HepG2 (cell line): ENCODE measurements around the gene MESD. TPM values are rescaled to one million over a fixed set of nuclear protein-coding genes. Genes with fewer than 3 reads are reported as not detected.

Experiments
- ATAC-seq: fragments of 200-7000 bp; cut with Tn5 transposase; 3 replicates; pipeline ENCODE4 v1.9.1; 2020; ENCODE audit warnings: mild to moderate bottlenecking, moderate library complexity
- BruUV-seq: library from RNA; stranded (reverse); fragments of 400-500 nt; replicated peaks from 2 replicates; lab custom pipeline; 2021; lab: Mats Ljungman, UMichigan
- CTCF ChIA-PET: fragments of 300-600 bp; formaldehyde crosslinking; extraction: SDS; loops from one replicate; lab custom pipeline; 2021; ENCODE audit warnings: low total read pairs, inconsistent platforms, low intra/inter-chr PET ratio; lab: Yijun Ruan, JAX
- POLR2A ChIA-PET: fragments of 350-600 bp; sonication (Branson Sonifier 250); formaldehyde crosslinking; loops from one replicate; lab custom pipeline; 2020; ENCODE audit warnings: antibody characterized with exemption, inconsistent platforms; lab: Yijun Ruan, JAX
- DNase-seq: peaks from one replicate; pipeline ENCODE4 v3.0.0-alpha.2; 2015; ENCODE audit warnings: low spot score
- FAIRE-seq: peaks from 3 replicates; lab custom pipeline; 2011; peaks lifted over from hg19 to GRCh38; lab: Jason Lieb, UNC
- H2AFZ ChIP-seq: one replicate; pipeline ENCODE4 v1.6.1; 2011; ENCODE audit warnings: low read length, inconsistent platforms
- H3K27ac ChIP-seq: fragments of 300-600 bp; 3 replicates; pipeline ENCODE4 v1.8.0; 2011; ENCODE audit warnings: mixed run types, mild to moderate bottlenecking, mixed read lengths, low read length, inconsistent platforms; ENCODE audit not compliant: insufficient read depth; ENCODE audit errors: extremely low read length
- H3K27me3 ChIP-seq, 2 experiments: fragments of 200-600 bp in 1 of 2; 2 replicates in 1 of 2; 3 replicates in 1 of 2; pipeline versions ENCODE4 v1.6.0 to v1.8.0; 2011; ENCODE audit warnings: low read length in 2 of 2, mild to moderate bottlenecking in 2 of 2, moderate library complexity in 2 of 2, inconsistent platforms in 1 of 2; ENCODE audit not compliant: insufficient read depth in 2 of 2, control insufficient read depth in 1 of 2
- H3K36me3 ChIP-seq, 2 experiments: fragments of 200-600 bp in 1 of 2; replicated peaks in 1 of 2; 2 replicates in 1 of 2; 3 replicates in 1 of 2; pipeline versions ENCODE4 v1.5.1 to v1.8.0; 2011; ENCODE audit warnings: low read length in 2 of 2, inconsistent platforms in 1 of 2; ENCODE audit not compliant: insufficient read depth in 2 of 2, control insufficient read depth in 1 of 2
- H3K4me1 ChIP-seq: 2 replicates; pipeline ENCODE4 v1.5.1; 2012; ENCODE audit warnings: low read length, inconsistent platforms; ENCODE audit not compliant: insufficient read depth
- H3K4me2 ChIP-seq: 2 replicates; pipeline ENCODE4 v1.6.0; 2011; ENCODE audit warnings: low read depth, low read length, inconsistent platforms
- H3K4me3 ChIP-seq, 3 experiments: fragments of 200-600 bp in 1 of 3; sonication (generic), shearing (Covaris generic) in 1 of 3; replicated peaks in 1 of 3; 2 replicates each; pipeline ENCODE4 v1.5.1; 2011 to 2016; ENCODE audit warnings: low read length in 3 of 3, inconsistent platforms in 2 of 3, low read depth in 2 of 3, mild to moderate bottlenecking in 2 of 3, control low read depth in 1 of 3, mixed read lengths in 1 of 3; ENCODE audit not compliant: insufficient read depth in 1 of 3
- H3K79me2 ChIP-seq: one replicate; pipeline ENCODE4 v1.6.1; 2011; ENCODE audit warnings: low read length, inconsistent platforms; ENCODE audit not compliant: insufficient read depth
- H3K9ac ChIP-seq: 2 replicates; pipeline ENCODE4 v1.6.0; 2011; ENCODE audit warnings: mild to moderate bottlenecking, low read depth, low read length, inconsistent platforms; ENCODE audit not compliant: insufficient read depth
- H3K9me3 ChIP-seq: 2 replicates; pipeline ENCODE4 v1.5.1; 2012; ENCODE audit warnings: mild to moderate bottlenecking, low read length
- H4K20me1 ChIP-seq: 2 replicates; pipeline ENCODE4 v1.6.0; 2011; ENCODE audit warnings: inconsistent platforms, mild to moderate bottlenecking, low read length, moderate library complexity; ENCODE audit not compliant: insufficient read depth
- EEA1 ChIP-seq: sonication (generic); formaldehyde crosslinking; IDR thresholded peaks from 2 replicates; pipeline ENCODE4 v1.5.1; 2020; ENCODE audit warnings: mild to moderate bottlenecking, missing genetic modification reagents, borderline replicate concordance
- FOXA3 ChIP-seq: IDR thresholded peaks from 2 replicates; pipeline ENCODE4 v1.6.1; 2016; ENCODE audit warnings: missing genetic modification reagents, missing compliant biosample characterization
- MED8 ChIP-seq: sonication (generic); formaldehyde crosslinking; IDR thresholded peaks from 2 replicates; pipeline ENCODE4 v1.8.1; 2023; ENCODE audit warnings: mild to moderate bottlenecking, missing genetic modification reagents; ENCODE audit not compliant: insufficient replicate concordance
- ONECUT2 ChIP-seq: sonication (generic); formaldehyde crosslinking; IDR thresholded peaks from 2 replicates; pipeline ENCODE4 v1.4.0; 2020; ENCODE audit warnings: missing genetic modification reagents
- RARG ChIP-seq: sonication (generic); formaldehyde crosslinking; IDR thresholded peaks from 2 replicates; pipeline ENCODE4 v1.4.0; 2020; ENCODE audit warnings: low read depth, mild to moderate bottlenecking, missing genetic modification reagents
- TARDBP ChIP-seq: sonication (generic); formaldehyde crosslinking; IDR thresholded peaks from 2 replicates; pipeline ENCODE4 v1.8.0; 2022; ENCODE audit warnings: mild to moderate bottlenecking, missing genetic modification reagents
- ZFP90 ChIP-seq: sonication (generic); formaldehyde crosslinking; IDR thresholded peaks from 2 replicates; pipeline ENCODE4 v1.8.0; 2022; ENCODE audit warnings: missing genetic modification reagents, mild to moderate bottlenecking, inconsistent platforms, borderline replicate concordance
- ZNF121 ChIP-seq: sonication (generic); formaldehyde crosslinking; IDR thresholded peaks from 2 replicates; pipeline ENCODE4 v1.5.0; 2020; ENCODE audit warnings: mild to moderate bottlenecking, missing genetic modification reagents
- ZNF577 ChIP-seq: sonication (generic); formaldehyde crosslinking; IDR thresholded peaks from 2 replicates; pipeline ENCODE4 v1.4.0; 2020; ENCODE audit warnings: mild to moderate bottlenecking, low read depth, missing genetic modification reagents, borderline replicate concordance
- ZNF674 ChIP-seq: sonication (generic); formaldehyde crosslinking; IDR thresholded peaks from 2 replicates; pipeline ENCODE4 v1.5.0; 2020; ENCODE audit warnings: low read depth, mild to moderate bottlenecking, missing genetic modification reagents
- ZNF720 ChIP-seq: sonication (generic); formaldehyde crosslinking; IDR thresholded peaks from 2 replicates; pipeline ENCODE4 v1.4.0; 2020; ENCODE audit warnings: missing genetic modification reagents
- ZNF768 ChIP-seq: sonication (generic); formaldehyde crosslinking; IDR thresholded peaks from 2 replicates; pipeline ENCODE4 v1.4.0; 2020; ENCODE audit warnings: missing genetic modification reagents
- ZSCAN9 ChIP-seq: IDR thresholded peaks from 2 replicates; pipeline ENCODE4 v1.6.1; 2016; ENCODE audit warnings: borderline replicate concordance
- WGBS: methylation state at CpG from one replicate; pipeline ENCODE4 v1.1.6; 2017; ENCODE audit warnings: low lambda C conversion rate; 5-methylcytosine and 5-hydroxymethylcytosine counted together
- in situ Hi-C: cut with HindIII; loops from 2 replicates; pipeline ENCODE4 v1.10.0; 2017; ENCODE audit warnings: low pct_unique_long_range_greater_than_20kb; ENCODE audit not compliant: extremely low pct_ligation_motif_present
- intact Hi-C: fragments of 100-400 bp; cut with micrococcal nuclease; formaldehyde crosslinking; loops from one replicate; pipeline ENCODE4 v1.10.0; 2022; ENCODE audit not compliant: unreplicated experiment
- polyA plus RNA-seq, 8 experiments: library from polyadenylated mRNA; depleted of rRNA in 3 of 8; stranded (reverse) in 7 of 8; unstranded in 1 of 8; fragments of >200 nt; fragmentation: Illumina TruSeq in 4 of 8; extraction: Trizol in 4 of 8; gene quantifications; 2 replicates each; pipeline versions ENCODE4 v1.2.1 to v1.2.3, GENCODE V29; 2011 to 2016; ENCODE audit warnings: low read depth in 4 of 8, missing spikeins in 1 of 8, mixed read lengths in 1 of 8; ENCODE audit not compliant: insufficient read depth in 1 of 8
- total RNA-seq, 5 experiments: library from RNA; depleted of rRNA; stranded (reverse); fragments of >200 nt; fragmentation: Illumina TruSeq; extraction: Trizol; gene quantifications; 2 replicates each; pipeline ENCODE4 v1.2.3, GENCODE V29; 2016; ENCODE audit warnings: low read depth in 1 of 5
- TF ChIP-seq, protein P1 (sequence below): sonication (generic); formaldehyde crosslinking; IDR thresholded peaks from 2 replicates; pipeline ENCODE4 v1.4.0; 2020; ENCODE audit warnings: missing genetic modification reagents, mild to moderate bottlenecking, borderline replicate concordance

Gene MESD
- total and polyA plus RNA-seq, 2 of the 13 experiments (the other 11 are each of a cell fraction or from before 2014, with no cell fraction given) = 18.0 to 46.2 TPM

DNA sequence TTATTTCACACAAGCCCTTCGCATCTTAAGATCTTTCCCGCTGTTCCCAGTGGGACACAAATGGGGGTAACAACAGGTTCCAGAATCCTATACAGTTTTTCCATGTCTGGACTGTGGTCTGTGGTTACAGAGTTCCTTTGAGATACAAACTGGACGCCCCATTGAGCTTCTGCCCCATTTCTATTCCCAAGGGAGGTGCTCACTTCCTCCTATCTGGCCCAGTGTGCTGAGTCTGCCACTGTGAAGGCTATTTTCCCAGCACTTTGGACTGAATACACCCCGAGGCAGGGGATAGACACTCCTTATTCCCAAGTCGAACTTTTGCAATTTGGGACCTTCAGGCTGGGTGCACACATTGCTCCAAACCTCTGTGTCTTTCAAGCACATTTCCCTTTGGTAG lies 44.0 kb downstream of the MESD start:
- H3K27ac ChIP-seq = no peak overlapping the region
- BruUV-seq = no TSS peak
- H3K4me2 ChIP-seq = no peak overlapping the region
- H3K9ac ChIP-seq = no peak overlapping the region
- H3K79me2 ChIP-seq = no peaks in the 10 kb centered on the region
- H3K4me3 ChIP-seq = no peak overlapping the region
- no peaks in the 10 kb centered on the region; a peak in 1 of 5 replicates for H3K27me3 ChIP-seq
- no peak for DNase-seq
- in situ Hi-C loops (no loop called here), intact Hi-C loops (no loop called here)
- no peak overlapping the region for H2AFZ ChIP-seq
- TF ChIP-seq ZNF768 (CRISPR knock-in tag) (no peak), ZNF674 (CRISPR knock-in tag) (no peak), FOXA3 (CRISPR knock-in tag) (no peak), ZNF121 (CRISPR knock-in tag) (no peak), ZSCAN9 (CRISPR knock-in tag) (no peak), RARG (CRISPR knock-in tag) (no peak), ZNF720 (CRISPR knock-in tag) (no peak), EEA1 (CRISPR knock-in tag) (no peak), ONECUT2 (CRISPR knock-in tag) (no peak)
- WGBS = 97% methylated on average over 5 of the region's 5 CpGs
- no peak for FAIRE-seq
- H3K36me3 ChIP-seq = peaks cover 27 to 74% of the 10 kb centered on the region in 2 experiments
- ATAC-seq = no peak
- CTCF ChIA-PET = no interaction called here
- no peaks in the 10 kb centered on the region for H3K9me3 ChIP-seq
- H4K20me1 ChIP-seq = no peaks in the 10 kb centered on the region
- H3K4me1 ChIP-seq = no peaks in the 10 kb centered on the region
- POLR2A ChIA-PET = no interaction called here

DNA sequence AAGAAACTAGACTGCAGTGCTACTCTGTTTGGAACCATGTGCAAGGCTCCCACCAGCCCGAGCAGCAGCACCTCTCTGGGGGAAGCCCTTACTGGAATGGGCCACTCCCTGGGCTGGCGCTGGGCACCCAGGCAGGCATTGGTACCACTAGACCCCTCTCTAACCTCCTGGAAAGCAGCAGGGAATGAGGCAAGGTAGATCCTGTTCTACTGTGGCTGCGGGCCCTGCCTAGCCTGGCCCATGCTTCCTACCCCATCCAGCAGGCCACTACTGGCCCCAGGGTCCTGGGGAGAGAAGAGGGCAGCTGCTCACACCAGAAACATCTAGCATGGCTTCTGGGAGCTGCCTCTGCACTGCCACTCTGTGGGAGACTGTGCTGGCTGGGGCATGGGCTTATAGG lies 44.8 kb downstream of the MESD start:
- in situ Hi-C loops = no loop called here
- ChIA-PET CTCF (no interaction called here), POLR2A (no interaction called here)
- H3K79me2 ChIP-seq = no peaks in the 10 kb centered on the region
- no peak overlapping the region for H3K27ac ChIP-seq
- no peaks in the 10 kb centered on the region for H3K4me1 ChIP-seq
- 100% methylated on average over 2 of the region's 3 CpGs for WGBS
- no peak overlapping the region for H2AFZ ChIP-seq
- intact Hi-C loops = no loop called here
- peaks cover 29 to 80% of the 10 kb centered on the region in 2 experiments for H3K36me3 ChIP-seq
- no peak overlapping the region for H3K4me2 ChIP-seq
- FAIRE-seq (no peak), DNase-seq (no peak), ATAC-seq (no peak)
- no peak overlapping the region for H3K4me3 ChIP-seq
- no peaks in the 10 kb centered on the region for H3K9me3 ChIP-seq
- BruUV-seq = no TSS peak
- H3K27me3 ChIP-seq = no peaks in the 10 kb centered on the region
- no peak overlapping the region for H3K9ac ChIP-seq
- no peaks in the 10 kb centered on the region for H4K20me1 ChIP-seq
- TF ChIP-seq TARDBP (CRISPR knock-in tag) (no peak), ZNF577 (CRISPR knock-in tag) (no peak), ZFP90 (CRISPR knock-in tag) (no peak), MED8 (CRISPR knock-in tag) (no peak)
- TF ChIP-seq, protein P1, sequence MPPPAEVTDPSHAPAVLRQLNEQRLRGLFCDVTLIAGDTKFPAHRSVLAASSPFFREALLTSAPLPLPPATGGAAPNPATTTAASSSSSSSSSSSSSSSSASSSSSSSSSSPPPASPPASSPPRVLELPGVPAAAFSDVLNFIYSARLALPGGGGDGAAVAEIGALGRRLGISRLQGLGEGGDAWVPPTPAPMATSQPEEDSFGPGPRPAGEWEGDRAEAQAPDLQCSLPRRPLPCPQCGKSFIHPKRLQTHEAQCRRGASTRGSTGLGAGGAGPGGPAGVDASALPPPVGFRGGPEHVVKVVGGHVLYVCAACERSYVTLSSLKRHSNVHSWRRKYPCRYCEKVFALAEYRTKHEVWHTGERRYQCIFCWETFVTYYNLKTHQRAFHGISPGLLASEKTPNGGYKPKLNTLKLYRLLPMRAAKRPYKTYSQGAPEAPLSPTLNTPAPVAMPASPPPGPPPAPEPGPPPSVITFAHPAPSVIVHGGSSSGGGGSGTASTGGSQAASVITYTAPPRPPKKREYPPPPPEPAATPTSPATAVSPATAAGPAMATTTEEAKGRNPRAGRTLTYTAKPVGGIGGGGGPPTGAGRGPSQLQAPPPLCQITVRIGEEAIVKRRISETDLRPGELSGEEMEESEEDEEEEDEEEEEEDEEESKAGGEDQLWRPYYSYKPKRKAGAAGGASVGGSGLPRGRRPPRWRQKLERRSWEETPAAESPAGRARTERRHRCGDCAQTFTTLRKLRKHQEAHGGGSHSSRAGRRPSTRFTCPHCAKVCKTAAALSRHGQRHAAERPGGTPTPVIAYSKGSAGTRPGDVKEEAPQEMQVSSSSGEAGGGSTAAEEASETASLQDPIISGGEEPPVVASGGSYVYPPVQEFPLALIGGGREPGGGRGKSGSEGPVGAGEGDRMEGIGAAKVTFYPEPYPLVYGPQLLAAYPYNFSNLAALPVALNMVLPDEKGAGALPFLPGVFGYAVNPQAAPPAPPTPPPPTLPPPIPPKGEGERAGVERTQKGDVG = no peak
